HG03135 (cell line): ENCODE data around the gene FHAD1.

Experiments
- ATAC-seq: cut with Tn5 transposase; IDR thresholded peaks from one replicate; pipeline ENCODE4 v1.9.1; 2021; ENCODE audit warnings: mild to moderate bottlenecking, moderate library complexity; ENCODE audit not compliant: unreplicated experiment

The FHAD1 gene

GRCh38 chr1:15218287-15219279 lies 28.4 kb upstream of the FHAD1 start:
- ATAC-seq = no peak

- ATAC-seq = no peak
These were observed 27.6 kb upstream of the FHAD1 start for GRCh38 chr1:15219280-15220023.

GRCh38 chr1:15220024-15220392 lies 27.0 kb upstream of the FHAD1 start:
- ATAC-seq = no peak

GRCh38 chr1:15220825-15221431 lies 26.1 kb upstream of the FHAD1 start:
- ATAC-seq = no peak

- no peak for ATAC-seq
These were observed 24.2 kb upstream of the FHAD1 start for GRCh38 chr1:15222653-15223303.

GRCh38 chr1:15224259-15224869 lies 22.7 kb upstream of the FHAD1 start:
- no peak for ATAC-seq

- ATAC-seq = no peak
These were observed 22.0 kb upstream of the FHAD1 start for GRCh38 chr1:15224974-15225373.

GRCh38 chr1:15225461-15225860 lies 21.6 kb upstream of the FHAD1 start:
- ATAC-seq = no peak

GRCh38 chr1:15226388-15227255 lies 20.4 kb upstream of the FHAD1 start:
- no peak for ATAC-seq

GRCh38 chr1:15229707-15230131 lies 17.3 kb upstream of the FHAD1 start:
- no peak for ATAC-seq

GRCh38 chr1:15231714-15232201 lies 15.3 kb upstream of the FHAD1 start:
- no peak for ATAC-seq

- no peak for ATAC-seq
These were observed 13.3 kb upstream of the FHAD1 start for GRCh38 chr1:15233689-15234088.

- no peak for ATAC-seq
These were observed 10.7 kb upstream of the FHAD1 start for GRCh38 chr1:15236321-15236721.

GRCh38 chr1:15236746-15237145 lies 10.3 kb upstream of the FHAD1 start:
- ATAC-seq = no peak

GRCh38 chr1:15238789-15239188 lies 8.2 kb upstream of the FHAD1 start:
- no peak for ATAC-seq

- ATAC-seq = no peak
These were observed 4.3 kb upstream of the FHAD1 start for GRCh38 chr1:15242766-15243165.

GRCh38 chr1:15243275-15244043 lies 3.6 kb upstream of the FHAD1 start:
- no peak for ATAC-seq

GRCh38 chr1:15244813-15245212 lies 2.2 kb upstream of the FHAD1 start:
- no peak for ATAC-seq
